ENCODE measurements around the gene ZNF423.

The ZNF423 gene

DNA sequence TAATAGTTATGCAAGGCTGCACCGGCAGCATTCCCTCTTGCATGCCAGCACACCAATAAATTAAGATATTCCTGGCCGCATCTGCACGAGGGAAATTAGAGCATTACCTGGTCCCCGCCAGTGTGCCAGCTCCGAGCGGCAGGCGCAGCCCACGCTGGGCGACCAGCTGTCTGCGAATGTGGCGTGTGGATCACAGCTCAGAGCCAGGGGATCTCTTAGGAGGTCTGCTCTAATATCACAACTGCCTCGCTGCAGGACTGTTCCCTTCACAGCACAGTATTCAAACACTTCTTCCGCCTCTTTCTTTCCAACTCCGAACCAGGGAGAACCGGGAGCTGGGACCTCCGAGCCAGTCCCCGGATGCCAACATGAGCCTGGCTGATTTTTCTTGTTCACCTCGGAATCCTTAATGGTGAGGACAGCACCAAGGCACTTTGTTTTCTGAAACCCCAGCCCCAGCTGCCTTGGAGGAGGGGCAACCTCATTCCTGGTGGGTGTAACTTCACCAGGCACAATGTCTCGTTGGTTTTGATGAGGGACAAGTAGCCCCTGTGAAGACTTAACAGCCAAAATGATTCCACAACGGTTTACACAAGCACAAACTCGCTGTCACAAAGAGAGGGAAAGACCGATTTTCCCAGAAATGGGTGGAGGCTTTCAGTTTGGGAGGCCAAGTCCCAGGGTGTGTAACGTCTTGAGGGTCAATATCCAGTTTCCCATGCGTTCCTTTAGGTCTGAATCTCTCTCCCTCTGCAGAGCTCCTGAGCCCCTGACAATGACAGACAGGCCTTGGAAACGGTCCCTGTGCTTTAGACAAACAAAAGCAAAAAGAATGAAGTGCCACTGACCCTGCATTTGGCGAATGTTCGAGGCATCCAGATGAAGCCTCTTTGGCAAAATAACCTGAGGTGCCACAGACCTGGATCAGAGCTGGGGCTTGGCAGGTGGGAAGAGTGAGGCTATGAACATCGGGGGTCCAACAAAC lies 269.2 kb downstream of the ZNF423 start:
- Mint-ChIP-seq H3K27ac (no peak overlapping the region), H3K4me3 (no peak overlapping the region), H3K36me3 (no peaks in the 10 kb centered on the region)

DNA sequence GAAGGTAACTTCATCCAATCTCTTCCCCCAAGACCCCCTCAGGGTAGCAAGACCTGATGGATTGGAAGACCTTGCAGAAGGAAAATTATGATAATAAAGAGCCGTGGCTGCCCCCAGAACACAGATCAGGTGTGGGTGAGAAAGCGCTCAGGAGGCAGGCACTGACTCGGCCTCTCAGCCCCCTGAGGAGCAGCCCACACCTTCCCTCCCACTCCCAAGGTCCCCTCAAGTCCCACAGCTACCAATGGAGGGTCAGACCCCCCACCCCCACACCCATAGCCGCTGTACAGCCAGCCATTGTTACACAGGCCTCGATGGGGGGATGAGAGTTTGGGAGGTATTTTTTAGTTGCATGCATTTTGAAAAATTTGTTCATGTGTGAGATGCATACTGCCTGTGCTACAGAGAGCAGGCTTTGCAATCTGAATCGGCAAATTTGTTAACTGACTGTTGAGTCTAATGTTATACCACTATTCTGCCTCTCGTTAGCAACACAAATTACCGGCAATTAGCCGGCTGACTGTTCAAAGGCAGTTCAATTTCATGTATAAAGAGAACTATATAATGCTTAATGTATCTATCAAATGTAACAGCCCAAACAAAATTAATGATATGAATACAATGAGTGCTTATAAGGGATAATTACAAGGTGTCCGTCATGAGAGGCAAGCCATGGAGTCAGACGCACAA lies 270.6 kb downstream of the ZNF423 start:
- H3K36me3 Mint-ChIP-seq, result no peaks in the 10 kb centered on the region
- H3K4me1 Mint-ChIP-seq (ENCODE audit: low read depth), result no peaks in the 10 kb centered on the region
- H3K27ac Mint-ChIP-seq, result no peak overlapping the region
- H3K4me3 Mint-ChIP-seq, result no peak overlapping the region
- no peaks in the 10 kb centered on the region for H3K27me3 Mint-ChIP-seq
- no peaks in the 10 kb centered on the region for H3K9me3 Mint-ChIP-seq (ENCODE audit: low read depth)

More for the DNA sequence above, 269.2 kb downstream of the ZNF423 start:
- peaks cover 2% of the 10 kb centered on the region for H3K4me1 Mint-ChIP-seq (ENCODE audit: low read depth)
- H3K9me3 Mint-ChIP-seq (ENCODE audit: low read depth), result no peaks in the 10 kb centered on the region
- H3K27me3 Mint-ChIP-seq, result no peaks in the 10 kb centered on the region

DNA sequence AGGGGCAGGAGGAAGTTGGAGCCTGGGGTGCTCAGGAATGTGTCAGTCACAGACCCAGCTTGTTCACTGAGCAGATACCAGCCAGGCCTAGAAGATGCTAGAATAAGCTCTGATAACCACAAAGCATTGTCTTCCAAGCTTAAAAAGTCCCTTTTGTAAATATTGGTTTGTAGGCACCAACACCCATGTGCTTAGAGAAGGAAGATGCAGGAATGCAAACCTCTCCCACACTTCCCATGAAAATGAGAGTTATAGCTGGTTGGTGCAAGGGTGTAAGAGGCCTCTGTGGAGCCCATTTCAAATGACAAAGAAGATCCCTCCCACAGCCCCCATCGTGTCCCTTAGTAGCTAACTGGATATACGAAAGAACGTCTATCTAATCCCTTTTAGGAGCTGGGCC lies 272.0 kb downstream of the ZNF423 start:
- Mint-ChIP-seq H3K4me3 (no peak overlapping the region), H3K36me3 (no peaks in the 10 kb centered on the region), H3K4me1 (ENCODE audit: low read depth) (no peaks in the 10 kb centered on the region), H3K27ac (no peak overlapping the region), H3K9me3 (ENCODE audit: low read depth) (no peaks in the 10 kb centered on the region), H3K27me3 (no peaks in the 10 kb centered on the region)

DNA sequence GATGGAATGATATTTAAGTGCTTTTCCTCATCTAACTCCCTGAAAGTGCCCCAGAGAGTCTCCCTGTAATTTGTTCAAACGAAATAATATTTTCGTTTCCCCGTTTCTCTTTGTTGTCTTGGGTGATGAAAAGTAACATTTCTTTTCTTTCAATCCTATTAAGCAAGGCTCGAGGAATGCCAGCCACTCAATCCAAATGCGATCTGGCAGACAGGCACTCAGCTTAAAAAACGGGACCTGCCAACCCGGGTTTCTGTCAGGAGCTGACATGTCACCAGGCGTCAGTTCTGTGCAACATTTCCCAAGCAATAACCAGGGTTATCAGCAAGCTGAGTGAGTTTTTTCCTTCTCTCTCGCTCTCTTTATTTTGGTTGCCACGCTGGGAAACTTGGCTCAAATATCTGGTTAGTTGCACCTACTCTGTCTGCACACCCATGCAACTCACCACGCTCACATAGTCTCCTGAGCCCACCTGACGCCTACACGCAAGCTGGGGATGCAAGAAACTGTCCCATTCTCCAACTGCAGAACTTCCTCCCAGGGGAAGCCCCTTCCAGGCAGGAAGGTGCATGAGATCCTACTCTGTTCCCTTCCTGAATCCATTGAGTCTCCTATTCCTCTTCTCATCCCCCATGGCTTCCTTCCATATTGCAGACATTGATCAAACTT lies 274.1 kb downstream of the ZNF423 start:
- H3K27ac Mint-ChIP-seq, result no peak overlapping the region
- no peaks in the 10 kb centered on the region for H3K4me1 Mint-ChIP-seq (ENCODE audit: low read depth)
- no peaks in the 10 kb centered on the region for H3K36me3 Mint-ChIP-seq
- no peak overlapping the region for H3K4me3 Mint-ChIP-seq
- H3K27me3 Mint-ChIP-seq, result no peaks in the 10 kb centered on the region
- no peaks in the 10 kb centered on the region for H3K9me3 Mint-ChIP-seq (ENCODE audit: low read depth)

DNA sequence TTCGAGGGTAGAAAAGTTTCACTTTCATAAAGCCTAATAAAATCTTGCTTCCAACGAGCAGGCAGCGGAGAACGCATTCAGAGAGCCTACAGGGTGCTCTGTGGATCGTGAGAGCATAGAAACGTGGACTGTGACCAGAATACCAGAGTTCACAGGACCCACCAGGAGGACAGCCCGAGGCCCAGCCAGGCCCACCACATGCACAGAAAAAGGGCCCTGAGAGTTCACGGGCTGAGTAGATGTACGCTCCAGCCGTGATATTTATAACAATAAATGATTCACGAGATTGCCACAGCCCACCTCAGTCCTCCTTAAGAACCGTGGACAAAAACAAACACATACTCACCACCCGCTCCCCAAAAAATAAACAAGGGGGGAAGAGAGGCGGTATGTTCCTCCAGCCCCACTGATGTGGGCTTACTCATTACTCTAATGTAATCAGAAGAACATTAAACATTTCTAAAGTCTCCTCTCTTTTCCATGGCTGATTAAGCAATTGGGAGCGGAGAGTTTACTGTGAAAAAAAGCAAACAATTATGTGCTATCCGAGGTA lies 275.1 kb downstream of the ZNF423 start:
- no peak overlapping the region for H3K4me3 Mint-ChIP-seq
- no peaks in the 10 kb centered on the region for H3K27me3 Mint-ChIP-seq
- H3K4me1 Mint-ChIP-seq (ENCODE audit: low read depth), result no peaks in the 10 kb centered on the region
- no peaks in the 10 kb centered on the region for H3K9me3 Mint-ChIP-seq (ENCODE audit: low read depth)
- no peaks in the 10 kb centered on the region for H3K36me3 Mint-ChIP-seq
- no peak overlapping the region for H3K27ac Mint-ChIP-seq

DNA sequence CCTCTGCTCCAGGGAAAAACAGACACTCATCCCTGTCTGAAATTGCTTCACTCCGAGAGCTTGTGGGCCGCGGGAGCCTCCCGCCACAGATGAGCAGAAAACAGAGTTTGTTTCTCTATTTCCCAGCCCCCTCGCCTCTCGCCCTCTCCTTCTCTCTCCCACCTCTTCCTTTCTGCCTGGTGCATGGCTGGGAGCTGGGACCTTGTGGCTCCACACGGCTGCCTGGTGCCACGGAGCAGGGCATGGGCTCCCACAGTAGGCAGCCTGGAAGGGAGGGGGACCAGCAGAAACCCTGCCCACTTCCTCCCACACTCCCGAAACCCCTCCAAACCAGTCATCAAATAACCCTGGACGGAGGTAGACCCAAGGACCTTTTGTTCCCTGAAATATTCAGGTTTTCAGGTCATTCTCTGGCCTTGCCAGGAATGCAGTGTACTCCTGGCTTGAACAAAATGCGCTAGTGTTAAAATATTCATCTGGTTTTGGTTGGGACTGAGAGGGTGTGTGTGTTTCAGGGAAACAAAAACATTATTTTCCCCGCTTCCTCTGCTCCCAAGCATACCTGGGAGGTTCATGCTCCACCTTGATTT lies 277.4 kb downstream of the ZNF423 start:
- Mint-ChIP-seq H3K4me3 (no peak overlapping the region), H3K4me1 (ENCODE audit: low read depth) (no peaks in the 10 kb centered on the region), H3K36me3 (no peaks in the 10 kb centered on the region), H3K9me3 (ENCODE audit: low read depth) (no peaks in the 10 kb centered on the region), H3K27ac (no peak overlapping the region), H3K27me3 (no peaks in the 10 kb centered on the region)

DNA sequence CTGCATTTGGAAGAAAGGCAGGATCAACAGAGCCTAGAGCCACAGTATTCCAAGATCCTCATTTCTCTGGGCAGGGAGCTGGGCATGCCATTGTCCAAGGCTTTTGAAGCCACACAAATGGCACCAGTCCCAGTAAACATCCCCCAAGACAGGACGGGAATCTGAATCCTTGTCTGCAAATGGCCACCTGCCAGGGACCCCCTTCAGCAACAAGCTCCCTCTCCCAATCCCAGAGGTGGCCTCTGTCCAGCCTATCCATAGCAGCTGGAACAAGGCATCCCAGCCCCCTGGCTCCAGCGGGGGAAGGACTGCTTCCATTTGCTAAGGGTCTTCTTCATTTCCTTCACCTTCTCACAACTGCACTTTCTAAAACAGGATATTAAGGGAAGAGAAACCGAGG lies 277.9 kb downstream of the ZNF423 start:
- H3K27me3 Mint-ChIP-seq, result no peaks in the 10 kb centered on the region
- no peaks in the 10 kb centered on the region for H3K9me3 Mint-ChIP-seq (ENCODE audit: low read depth)
- H3K4me1 Mint-ChIP-seq (ENCODE audit: low read depth), result no peaks in the 10 kb centered on the region
- H3K4me3 Mint-ChIP-seq, result no peak overlapping the region
- no peaks in the 10 kb centered on the region for H3K36me3 Mint-ChIP-seq
- no peak overlapping the region for H3K27ac Mint-ChIP-seq

DNA sequence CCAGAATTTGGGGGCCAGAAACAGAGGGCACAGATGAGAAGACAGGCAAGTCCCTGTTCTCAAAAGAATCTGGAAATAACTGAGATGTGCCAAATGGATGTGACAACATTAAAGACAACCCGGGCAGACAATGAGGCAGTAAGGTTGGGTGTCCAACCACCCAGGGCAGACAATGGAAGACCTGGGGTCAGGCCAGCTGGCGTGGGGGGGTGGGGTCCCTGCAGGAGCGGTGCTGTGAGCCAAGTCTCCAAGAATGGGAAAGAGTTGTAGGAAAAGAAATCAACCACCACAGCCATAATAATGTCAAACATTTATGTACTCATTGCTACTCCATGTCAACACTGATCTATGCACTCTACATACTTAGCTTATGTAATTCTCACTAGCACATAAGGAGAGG lies 279.0 kb downstream of the ZNF423 start:
- Mint-ChIP-seq H3K27me3 (no peaks in the 10 kb centered on the region), H3K4me3 (no peak overlapping the region), H3K9me3 (ENCODE audit: low read depth) (no peaks in the 10 kb centered on the region), H3K27ac (no peak overlapping the region), H3K36me3 (no peaks in the 10 kb centered on the region), H3K4me1 (ENCODE audit: low read depth) (no peaks in the 10 kb centered on the region)

DNA sequence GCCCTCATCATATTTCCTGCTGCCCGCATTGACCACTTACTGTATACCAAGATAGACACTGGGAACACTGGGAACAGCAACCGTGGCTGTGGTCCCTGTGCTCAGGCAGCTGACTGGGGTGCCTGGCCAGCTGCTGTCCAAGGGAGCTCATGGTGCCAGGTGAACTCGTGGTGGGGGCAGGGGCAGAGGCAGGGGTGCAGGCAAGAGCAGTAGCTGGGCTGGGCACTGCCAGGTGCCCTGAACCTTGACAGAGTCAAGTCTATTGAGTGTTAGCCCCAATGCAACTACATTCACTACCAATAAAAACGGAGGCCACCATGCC lies 279.8 kb downstream of the ZNF423 start:
- H3K27ac Mint-ChIP-seq, result no peak overlapping the region
- no peaks in the 10 kb centered on the region for H3K4me1 Mint-ChIP-seq (ENCODE audit: low read depth)
- no peaks in the 10 kb centered on the region for H3K9me3 Mint-ChIP-seq (ENCODE audit: low read depth)
- no peaks in the 10 kb centered on the region for H3K36me3 Mint-ChIP-seq
- H3K27me3 Mint-ChIP-seq, result no peaks in the 10 kb centered on the region
- H3K4me3 Mint-ChIP-seq, result no peak overlapping the region

DNA sequence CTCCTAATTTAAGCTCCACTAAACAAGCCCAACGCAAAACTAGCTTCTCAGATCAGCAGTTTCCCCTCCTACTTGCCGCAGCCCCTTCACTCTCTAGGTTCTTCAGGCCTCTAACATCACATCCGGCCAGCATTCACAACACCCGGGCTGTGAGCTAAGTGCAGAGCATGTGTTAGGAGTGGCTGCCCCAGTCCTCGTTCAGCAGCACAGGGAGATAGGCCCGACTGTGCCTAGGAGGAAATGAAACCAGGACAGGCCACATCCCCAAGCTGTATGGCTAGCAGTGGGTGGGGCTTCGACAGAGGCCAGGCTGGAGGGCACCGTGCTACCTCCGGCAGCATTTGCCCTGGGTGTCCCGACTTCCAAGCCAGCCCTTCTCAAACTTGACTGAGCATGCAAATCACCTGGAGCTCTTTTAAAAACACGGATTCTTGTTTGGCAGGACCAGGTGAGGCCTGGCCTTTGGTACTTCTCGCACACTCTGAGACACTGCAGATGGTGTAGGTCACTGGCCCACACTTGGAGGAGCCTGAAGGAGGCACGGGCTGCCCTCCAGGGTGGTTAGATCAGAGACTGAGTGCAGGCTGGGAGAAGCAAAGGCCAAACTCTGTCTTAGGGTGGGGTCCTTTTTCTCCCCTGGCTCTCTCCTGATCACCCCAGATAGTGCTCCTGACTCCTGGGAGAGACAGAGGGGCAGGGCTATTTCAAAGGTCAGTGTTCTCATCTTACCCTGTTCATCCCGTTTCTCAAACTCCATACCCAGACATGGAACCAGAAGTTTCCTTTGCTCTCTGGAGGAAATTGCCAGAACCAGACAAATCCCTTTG lies 280.4 kb downstream of the ZNF423 start:
- Mint-ChIP-seq H3K27me3 (no peaks in the 10 kb centered on the region), H3K27ac (no peak overlapping the region), H3K4me3 (no peak overlapping the region), H3K36me3 (no peaks in the 10 kb centered on the region), H3K4me1 (ENCODE audit: low read depth) (no peaks in the 10 kb centered on the region), H3K9me3 (ENCODE audit: low read depth) (no peaks in the 10 kb centered on the region)

DNA sequence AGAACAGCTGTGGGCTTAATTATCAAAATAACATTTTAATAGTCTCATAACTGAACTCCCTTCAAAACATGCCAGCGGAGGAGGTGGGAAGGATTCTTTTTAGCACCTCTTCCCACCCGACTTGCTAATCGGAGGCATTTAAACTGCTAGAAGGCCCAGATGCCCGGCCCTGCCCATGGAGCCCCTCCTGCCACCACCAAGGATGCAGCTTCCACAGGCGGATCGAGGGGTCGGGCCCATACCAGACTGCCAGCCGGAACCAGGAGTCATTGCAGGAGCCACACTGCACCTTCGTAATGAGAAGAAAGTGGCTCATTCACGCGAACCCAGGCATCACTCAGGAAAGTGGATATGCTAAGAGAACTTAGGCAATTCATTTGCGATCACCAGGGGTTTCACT lies 281.1 kb downstream of the ZNF423 start:
- no peaks in the 10 kb centered on the region for H3K4me1 Mint-ChIP-seq (ENCODE audit: low read depth)
- no peaks in the 10 kb centered on the region for H3K36me3 Mint-ChIP-seq
- no peak overlapping the region for H3K4me3 Mint-ChIP-seq
- no peak overlapping the region for H3K27ac Mint-ChIP-seq
- no peaks in the 10 kb centered on the region for H3K27me3 Mint-ChIP-seq
- H3K9me3 Mint-ChIP-seq (ENCODE audit: low read depth), result no peaks in the 10 kb centered on the region

DNA sequence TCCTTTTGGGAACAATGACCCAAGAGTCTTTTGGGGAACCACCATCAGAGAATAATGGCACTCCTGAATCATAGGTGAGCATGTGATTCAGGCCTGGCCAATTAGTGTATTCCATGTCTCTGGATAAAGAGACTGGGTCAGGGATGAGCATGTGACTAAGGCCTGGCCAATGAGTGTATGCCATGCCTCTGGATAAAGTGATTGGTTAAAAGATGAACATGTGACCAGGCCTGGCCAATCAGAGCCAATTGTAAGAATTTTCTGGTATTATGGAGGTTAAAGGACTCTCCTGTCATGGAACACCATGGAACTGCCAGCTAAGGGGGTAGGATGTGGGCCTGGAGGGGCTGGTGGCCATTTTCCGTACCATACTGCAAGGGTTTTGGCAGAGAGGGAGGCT lies 288.0 kb downstream of the ZNF423 start:
- Mint-ChIP-seq H3K4me1 (ENCODE audit: low read depth) (no peaks in the 10 kb centered on the region), H3K4me3 (no peak overlapping the region), H3K27me3 (no peaks in the 10 kb centered on the region), H3K27ac (no peak overlapping the region), H3K9me3 (ENCODE audit: low read depth) (no peaks in the 10 kb centered on the region), H3K36me3 (no peaks in the 10 kb centered on the region)

DNA sequence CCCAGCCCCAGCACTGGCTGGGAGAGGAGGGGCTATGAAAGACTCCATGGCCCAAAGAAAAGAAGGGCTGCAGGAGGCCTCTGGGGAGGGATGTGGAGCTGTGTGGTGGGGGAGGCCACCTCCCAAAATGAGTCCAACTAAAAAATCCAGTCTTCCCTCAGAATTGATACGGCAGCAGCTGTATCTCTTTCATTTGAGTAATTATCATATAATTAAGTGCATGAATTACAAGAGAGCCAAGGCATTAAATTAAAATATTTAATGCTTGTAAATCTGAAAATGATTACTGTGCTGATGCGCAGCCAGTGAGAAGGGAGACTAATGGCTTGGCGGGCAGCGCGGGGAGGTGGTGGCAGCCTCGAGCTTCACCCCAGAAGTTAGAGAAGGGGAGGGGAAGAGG lies 289.5 kb downstream of the ZNF423 start:
- no peaks in the 10 kb centered on the region for H3K4me1 Mint-ChIP-seq (ENCODE audit: low read depth)
- H3K4me3 Mint-ChIP-seq, result no peak overlapping the region
- H3K36me3 Mint-ChIP-seq, result no peaks in the 10 kb centered on the region
- no peaks in the 10 kb centered on the region for H3K27me3 Mint-ChIP-seq
- no peak overlapping the region for H3K27ac Mint-ChIP-seq
- no peaks in the 10 kb centered on the region for H3K9me3 Mint-ChIP-seq (ENCODE audit: low read depth)
